SK-N-SH (cell line): Measurements from ENCODE around the gene EHD2.

Experiments used
- EP300 ChIP-seq, 2 experiments: IDR thresholded peaks; 2 replicates each; pipeline versions ENCODE4 v1.4.0 to v1.6.1; 2012; ENCODE audit warnings: borderline replicate concordance in 1 of 2, low read depth in 1 of 2, low read length in 1 of 2
- GATA2 ChIP-seq: sonication (generic); formaldehyde crosslinking; IDR thresholded peaks from 2 replicates; pipeline ENCODE4 v1.5.0; 2020; ENCODE audit warnings: mild to moderate bottlenecking, missing genetic modification reagents
- TCF12 ChIP-seq: IDR thresholded peaks from 2 replicates; pipeline ENCODE4 v1.4.0; 2012
- TEAD4 ChIP-seq: IDR thresholded peaks from 2 replicates; pipeline ENCODE4 v1.4.0; 2012; ENCODE audit warnings: mild to moderate bottlenecking, borderline replicate concordance; ENCODE audit not compliant: insufficient read depth
- YY1 ChIP-seq: IDR thresholded peaks from 2 replicates; pipeline ENCODE4 v1.4.0; 2012; ENCODE audit warnings: low read depth, mild to moderate bottlenecking
- TF ChIP-seq, protein P1 (sequence below): fragments of 200-600 bp; sonication (generic); IDR thresholded peaks from 2 replicates; pipeline ENCODE4 v1.6.1; 2017; ENCODE audit warnings: antibody characterized with exemption, mild to moderate bottlenecking, moderate library complexity
- TF ChIP-seq, protein P2 (sequence below): IDR thresholded peaks from 2 replicates; pipeline ENCODE4 v1.6.1; 2012; ENCODE audit warnings: mild to moderate bottlenecking, low read depth, low read length, moderate library complexity

DNA sequence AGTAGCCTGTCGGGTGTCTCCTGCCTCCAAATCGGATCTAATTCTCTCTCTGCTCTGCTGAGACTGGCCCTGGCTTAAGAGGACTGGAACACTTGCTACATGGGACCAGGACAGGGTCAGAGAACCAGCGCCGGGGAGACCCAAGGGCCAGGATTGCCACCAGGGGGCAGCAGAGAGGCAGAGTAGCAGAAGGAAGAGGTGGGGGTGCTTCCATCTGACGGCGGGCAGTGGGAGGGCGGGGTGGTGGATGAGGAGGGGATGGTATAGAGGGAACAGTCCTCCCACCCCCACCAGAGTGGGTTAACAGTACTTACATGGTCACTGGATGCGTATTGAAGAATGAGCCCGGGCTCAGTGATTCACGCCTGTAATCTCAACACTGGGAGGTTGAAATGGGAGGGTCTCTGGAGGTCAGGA lies 77.2 kb downstream of the EHD2 start:
- TF ChIP-seq EP300 (IDR thresholded peaks at IDR 0.05; ENCODE audit: borderline replicate concordance in 1 of 2, low read depth in 1 of 2, low read length in 1 of 2) (no peak), TEAD4 (no peak), TCF12 (no peak), YY1 (no peak), GATA2 (CRISPR knock-in tag) (no peak)
- TF ChIP-seq, protein P1, sequence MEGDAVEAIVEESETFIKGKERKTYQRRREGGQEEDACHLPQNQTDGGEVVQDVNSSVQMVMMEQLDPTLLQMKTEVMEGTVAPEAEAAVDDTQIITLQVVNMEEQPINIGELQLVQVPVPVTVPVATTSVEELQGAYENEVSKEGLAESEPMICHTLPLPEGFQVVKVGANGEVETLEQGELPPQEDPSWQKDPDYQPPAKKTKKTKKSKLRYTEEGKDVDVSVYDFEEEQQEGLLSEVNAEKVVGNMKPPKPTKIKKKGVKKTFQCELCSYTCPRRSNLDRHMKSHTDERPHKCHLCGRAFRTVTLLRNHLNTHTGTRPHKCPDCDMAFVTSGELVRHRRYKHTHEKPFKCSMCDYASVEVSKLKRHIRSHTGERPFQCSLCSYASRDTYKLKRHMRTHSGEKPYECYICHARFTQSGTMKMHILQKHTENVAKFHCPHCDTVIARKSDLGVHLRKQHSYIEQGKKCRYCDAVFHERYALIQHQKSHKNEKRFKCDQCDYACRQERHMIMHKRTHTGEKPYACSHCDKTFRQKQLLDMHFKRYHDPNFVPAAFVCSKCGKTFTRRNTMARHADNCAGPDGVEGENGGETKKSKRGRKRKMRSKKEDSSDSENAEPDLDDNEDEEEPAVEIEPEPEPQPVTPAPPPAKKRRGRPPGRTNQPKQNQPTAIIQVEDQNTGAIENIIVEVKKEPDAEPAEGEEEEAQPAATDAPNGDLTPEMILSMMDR: peak; percentile 81
- TF ChIP-seq, protein P2, sequence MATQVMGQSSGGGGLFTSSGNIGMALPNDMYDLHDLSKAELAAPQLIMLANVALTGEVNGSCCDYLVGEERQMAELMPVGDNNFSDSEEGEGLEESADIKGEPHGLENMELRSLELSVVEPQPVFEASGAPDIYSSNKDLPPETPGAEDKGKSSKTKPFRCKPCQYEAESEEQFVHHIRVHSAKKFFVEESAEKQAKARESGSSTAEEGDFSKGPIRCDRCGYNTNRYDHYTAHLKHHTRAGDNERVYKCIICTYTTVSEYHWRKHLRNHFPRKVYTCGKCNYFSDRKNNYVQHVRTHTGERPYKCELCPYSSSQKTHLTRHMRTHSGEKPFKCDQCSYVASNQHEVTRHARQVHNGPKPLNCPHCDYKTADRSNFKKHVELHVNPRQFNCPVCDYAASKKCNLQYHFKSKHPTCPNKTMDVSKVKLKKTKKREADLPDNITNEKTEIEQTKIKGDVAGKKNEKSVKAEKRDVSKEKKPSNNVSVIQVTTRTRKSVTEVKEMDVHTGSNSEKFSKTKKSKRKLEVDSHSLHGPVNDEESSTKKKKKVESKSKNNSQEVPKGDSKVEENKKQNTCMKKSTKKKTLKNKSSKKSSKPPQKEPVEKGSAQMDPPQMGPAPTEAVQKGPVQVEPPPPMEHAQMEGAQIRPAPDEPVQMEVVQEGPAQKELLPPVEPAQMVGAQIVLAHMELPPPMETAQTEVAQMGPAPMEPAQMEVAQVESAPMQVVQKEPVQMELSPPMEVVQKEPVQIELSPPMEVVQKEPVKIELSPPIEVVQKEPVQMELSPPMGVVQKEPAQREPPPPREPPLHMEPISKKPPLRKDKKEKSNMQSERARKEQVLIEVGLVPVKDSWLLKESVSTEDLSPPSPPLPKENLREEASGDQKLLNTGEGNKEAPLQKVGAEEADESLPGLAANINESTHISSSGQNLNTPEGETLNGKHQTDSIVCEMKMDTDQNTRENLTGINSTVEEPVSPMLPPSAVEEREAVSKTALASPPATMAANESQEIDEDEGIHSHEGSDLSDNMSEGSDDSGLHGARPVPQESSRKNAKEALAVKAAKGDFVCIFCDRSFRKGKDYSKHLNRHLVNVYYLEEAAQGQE: no peak
